Measurements from ENCODE around the gene LPO. TPM values are rescaled to one million over a fixed set of nuclear protein-coding genes. Genes with fewer than 3 reads are reported as not detected.

LPO gene
- total RNA-seq, 4 donors from 2014 or later, result 0.06 to 0.59 TPM; not detected in 2

DNA sequence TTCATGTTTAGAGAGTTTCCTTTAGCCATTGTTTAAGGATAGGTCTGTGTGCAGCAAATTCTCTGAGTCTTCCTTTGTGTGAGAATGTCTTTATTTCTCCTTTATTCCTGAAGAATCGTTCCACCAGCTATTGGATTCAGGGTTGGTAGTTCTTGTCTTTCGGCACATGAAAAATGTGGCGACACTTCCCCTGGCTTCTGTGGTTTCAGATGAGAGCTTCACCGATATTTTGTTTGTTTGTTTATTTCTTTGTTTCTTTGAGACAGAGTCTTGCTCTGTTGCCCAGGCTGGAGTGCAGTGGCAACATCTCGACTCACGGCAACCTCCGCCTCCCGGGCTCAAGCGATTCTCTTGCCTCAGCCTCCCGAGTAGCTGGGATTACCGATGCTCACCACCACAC lies 23.8 kb downstream of the LPO start:
- TF ChIP-seq, protein P1, sequence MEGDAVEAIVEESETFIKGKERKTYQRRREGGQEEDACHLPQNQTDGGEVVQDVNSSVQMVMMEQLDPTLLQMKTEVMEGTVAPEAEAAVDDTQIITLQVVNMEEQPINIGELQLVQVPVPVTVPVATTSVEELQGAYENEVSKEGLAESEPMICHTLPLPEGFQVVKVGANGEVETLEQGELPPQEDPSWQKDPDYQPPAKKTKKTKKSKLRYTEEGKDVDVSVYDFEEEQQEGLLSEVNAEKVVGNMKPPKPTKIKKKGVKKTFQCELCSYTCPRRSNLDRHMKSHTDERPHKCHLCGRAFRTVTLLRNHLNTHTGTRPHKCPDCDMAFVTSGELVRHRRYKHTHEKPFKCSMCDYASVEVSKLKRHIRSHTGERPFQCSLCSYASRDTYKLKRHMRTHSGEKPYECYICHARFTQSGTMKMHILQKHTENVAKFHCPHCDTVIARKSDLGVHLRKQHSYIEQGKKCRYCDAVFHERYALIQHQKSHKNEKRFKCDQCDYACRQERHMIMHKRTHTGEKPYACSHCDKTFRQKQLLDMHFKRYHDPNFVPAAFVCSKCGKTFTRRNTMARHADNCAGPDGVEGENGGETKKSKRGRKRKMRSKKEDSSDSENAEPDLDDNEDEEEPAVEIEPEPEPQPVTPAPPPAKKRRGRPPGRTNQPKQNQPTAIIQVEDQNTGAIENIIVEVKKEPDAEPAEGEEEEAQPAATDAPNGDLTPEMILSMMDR (IDR thresholded peaks at IDR 0.05), result no peak
- no peak for TF ChIP-seq POLR2A (IDR thresholded peaks at IDR 0.05)
- no peak overlapping the region for H3K4me3 ChIP-seq (ENCODE audit: low read depth, poor library complexity, severe bottlenecking)
- peak in 1 of 2 donors; percentile 46 for DNase-seq (ENCODE audit: low spot score in 2 of 2)
- WGBS, 2 donors, result 90 to 92% methylated on average over 11 of the region's 11 CpGs
- intact Hi-C loops (cut with DNase I; ENCODE audit: low total_unique reads), result no loop called here

DNA sequence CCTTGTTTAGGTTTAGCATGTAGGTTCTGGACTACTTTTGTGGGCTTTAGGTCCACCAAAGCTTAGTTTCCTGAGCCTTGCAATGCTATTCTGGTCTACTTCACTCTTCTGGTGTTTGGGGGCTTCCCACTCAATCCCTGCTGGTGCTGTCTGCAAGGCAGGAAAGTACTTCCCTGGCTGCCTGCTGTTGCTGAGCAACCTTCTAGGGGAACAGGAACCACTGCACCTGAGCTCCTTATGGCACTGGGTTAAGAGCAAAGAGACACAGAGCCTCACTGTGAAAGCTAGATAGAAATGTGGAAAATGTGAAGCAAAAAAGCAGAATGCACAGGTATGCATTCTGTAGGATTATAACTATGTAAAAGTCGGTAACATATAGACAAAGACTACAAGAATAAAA lies 25.4 kb downstream of the LPO start:
- H3K4me3 ChIP-seq (ENCODE audit: low read depth, poor library complexity, severe bottlenecking), result no peak overlapping the region
- WGBS, 2 donors, result 83 to 86% methylated on average over 1 of the region's 1 CpG
- no peak for DNase-seq (ENCODE audit: low spot score in 2 of 2)
- TF ChIP-seq, protein P1 (IDR thresholded peaks at IDR 0.05), result no peak
- TF ChIP-seq POLR2A (IDR thresholded peaks at IDR 0.05), result no peak
- intact Hi-C loops (cut with DNase I; ENCODE audit: low total_unique reads), result no loop called here

DNA sequence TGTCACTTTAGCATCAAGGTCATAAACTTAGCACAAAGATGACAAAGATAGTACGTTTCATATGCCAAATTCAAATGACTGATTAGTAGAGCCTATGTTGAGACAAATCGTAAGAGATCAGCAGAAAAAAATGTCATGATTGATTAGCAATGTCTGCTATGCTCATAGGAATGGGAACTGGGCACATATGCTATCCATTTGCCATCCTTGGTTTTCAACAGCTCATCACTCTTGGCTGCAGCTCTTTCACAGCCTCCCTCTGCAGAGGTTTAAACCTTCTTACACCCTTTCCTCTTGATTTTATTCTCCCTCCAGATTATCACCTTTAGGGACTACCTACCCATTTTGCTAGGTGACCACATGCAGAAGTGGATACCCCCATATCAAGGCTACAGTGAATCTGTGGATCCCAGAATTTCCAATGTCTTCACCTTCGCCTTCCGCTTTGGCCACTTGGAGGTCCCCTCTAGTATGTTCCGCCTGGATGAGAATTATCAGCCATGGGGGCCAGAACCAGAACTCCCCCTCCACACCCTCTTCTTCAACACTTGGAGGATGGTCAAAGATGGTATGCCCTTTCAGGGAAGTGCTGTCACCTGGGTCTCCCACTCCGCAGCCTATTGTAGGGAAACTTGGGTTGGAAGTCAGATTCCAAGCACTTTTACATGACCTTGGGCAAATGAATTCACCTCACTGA lies 26.2 kb downstream of the LPO start:
- 72 to 75% methylated on average over 6 of the region's 6 CpGs for WGBS, 2 donors
- TF ChIP-seq, protein P1 (IDR thresholded peaks at IDR 0.05), result no peak
- no peak for TF ChIP-seq POLR2A (IDR thresholded peaks at IDR 0.05)
- DNase-seq (ENCODE audit: low spot score in 2 of 2), result no peak
- intact Hi-C loops (cut with DNase I; ENCODE audit: low total_unique reads), result no loop called here
- no peak overlapping the region for H3K4me3 ChIP-seq (ENCODE audit: low read depth, poor library complexity, severe bottlenecking)

DNA sequence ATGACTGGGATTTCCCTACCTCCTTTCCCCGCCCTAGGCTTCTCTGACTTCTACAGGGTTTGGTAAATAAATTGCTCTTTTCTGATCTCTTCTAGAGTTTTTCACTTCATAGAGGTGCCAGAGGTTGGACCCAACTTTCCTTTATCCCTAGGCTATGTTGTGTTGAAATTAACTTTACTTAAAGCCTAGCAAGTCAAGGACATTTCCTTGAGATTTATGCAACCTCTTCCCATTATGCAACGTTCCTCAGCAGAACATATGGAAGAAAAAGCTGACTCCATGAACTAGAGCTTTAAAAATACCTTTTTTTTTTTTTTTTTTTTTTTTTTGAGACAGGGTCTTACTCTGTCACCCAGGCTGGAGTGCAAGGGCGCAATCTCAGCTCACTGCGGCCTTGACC lies 26.9 kb downstream of the LPO start:
- no peak overlapping the region for H3K4me3 ChIP-seq (ENCODE audit: low read depth, poor library complexity, severe bottlenecking)
- WGBS, 2 donors, result 80 to 85% methylated on average over 4 of the region's 4 CpGs
- no peak for DNase-seq (ENCODE audit: low spot score in 2 of 2)
- intact Hi-C loops (cut with DNase I; ENCODE audit: low total_unique reads), result no loop called here
- no peak for TF ChIP-seq POLR2A (IDR thresholded peaks at IDR 0.05)
- TF ChIP-seq, protein P1 (IDR thresholded peaks at IDR 0.05), result no peak

DNA sequence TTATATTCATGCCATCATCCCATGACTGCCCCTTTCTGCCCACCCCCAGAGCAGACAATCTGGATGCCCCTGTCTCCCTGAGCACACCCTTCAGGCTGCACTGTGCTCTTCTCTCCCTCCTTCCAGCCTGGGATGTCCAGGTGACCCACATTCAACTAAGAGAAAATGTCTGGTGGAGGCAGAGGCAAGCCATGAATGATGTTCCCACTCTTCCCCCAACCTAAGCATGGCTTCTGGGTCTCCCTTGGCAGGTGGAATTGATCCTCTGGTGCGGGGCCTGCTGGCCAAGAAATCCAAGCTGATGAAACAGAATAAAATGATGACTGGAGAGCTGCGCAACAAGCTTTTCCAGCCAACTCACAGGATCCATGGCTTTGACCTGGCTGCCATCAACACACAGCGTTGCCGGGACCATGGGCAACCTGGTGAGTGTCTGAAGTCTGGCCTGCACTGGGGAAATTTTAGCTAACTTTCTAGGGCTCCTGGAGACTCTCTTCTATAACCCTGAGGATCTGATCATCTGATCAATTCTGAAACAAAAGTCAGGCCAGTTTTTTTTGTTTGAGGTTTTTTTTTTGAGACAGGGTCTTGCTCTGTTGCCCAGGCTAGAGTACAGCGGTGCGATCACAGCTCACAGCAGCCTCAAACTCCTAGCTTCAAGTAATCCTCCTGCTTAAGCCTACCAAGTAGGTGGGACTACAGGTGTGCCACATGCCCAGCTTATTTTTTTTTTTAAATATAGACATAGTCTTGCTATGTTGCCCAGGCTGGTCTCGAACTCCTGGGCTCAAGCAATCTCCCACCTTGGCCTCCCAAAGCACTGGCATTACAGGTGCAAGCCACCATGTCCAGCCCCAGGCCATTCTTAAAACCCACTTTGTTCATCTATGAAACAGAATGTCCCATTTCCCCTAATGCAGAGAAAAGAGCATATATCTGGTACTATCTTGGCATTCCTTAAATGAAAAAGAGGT lies 27.8 kb downstream of the LPO start:
- intact Hi-C loops (cut with DNase I; ENCODE audit: low total_unique reads), result no loop called here
- no peak overlapping the region for H3K4me3 ChIP-seq (ENCODE audit: low read depth, poor library complexity, severe bottlenecking)
- 93 to 95% methylated on average over 7 of the region's 7 CpGs for WGBS, 2 donors
- DNase-seq (ENCODE audit: low spot score in 2 of 2), result peak in 1 of 2 donors; percentile 45
- TF ChIP-seq, protein P1 (IDR thresholded peaks at IDR 0.05), result no peak

All from lower leg skin (tissue), 4 donors.